Neutrophil (primary cell): ENCODE results near the gene STX12.
"Not testable (repeated sequence)": the region's sequence is repeated elsewhere in the genome, so short reads cannot be mapped to it uniquely, and the experiment has no call there.

Experiments
- H3K27ac ChIP-seq: fragments of 200-600 bp; sonication (generic); 2 replicates; pipeline ENCODE4 v1.5.1; 2016; ENCODE audit warnings: mild to moderate bottlenecking, moderate library complexity
- H3K27me3 ChIP-seq: fragments of 200-600 bp; sonication (generic); 2 replicates; pipeline ENCODE4 v1.6.0; 2016; ENCODE audit warnings: mild to moderate bottlenecking
- H3K36me3 ChIP-seq: fragments of 200-600 bp; sonication (generic); 2 replicates; pipeline ENCODE4 v1.5.1; 2017
- H3K4me1 ChIP-seq, 2 experiments: fragments of 200-600 bp in 1 of 2; sonication (generic) in 1 of 2; 1 replicate in 1 of 2; 2 replicates in 1 of 2; pipeline versions ENCODE4 v1.5.1 to v1.6.1; 2013 to 2016; ENCODE audit warnings: low read depth in 1 of 2, low read length in 1 of 2, mild to moderate bottlenecking in 1 of 2, moderate library complexity in 1 of 2; ENCODE audit not compliant: control insufficient read depth in 1 of 2, insufficient read depth in 1 of 2
- H3K4me3 ChIP-seq, 2 experiments: fragments of 200-600 bp in 1 of 2; sonication (generic) in 1 of 2; 1 replicate in 1 of 2; 2 replicates in 1 of 2; pipeline ENCODE4 v1.5.1; 2013 to 2016; ENCODE audit warnings: low read depth in 1 of 2, low read length in 1 of 2, mild to moderate bottlenecking in 1 of 2, moderate library complexity in 1 of 2
- H3K9me3 ChIP-seq: fragments of 200-600 bp; sonication (generic); 2 replicates; pipeline ENCODE4 v1.5.1; 2016
- TF ChIP-seq, protein P1 (sequence below): fragments of 200-600 bp; sonication (generic); IDR thresholded peaks from 2 replicates; pipeline ENCODE4 v1.5.1; 2016; ENCODE audit warnings: antibody characterized with exemption

Gene STX12

DNA sequence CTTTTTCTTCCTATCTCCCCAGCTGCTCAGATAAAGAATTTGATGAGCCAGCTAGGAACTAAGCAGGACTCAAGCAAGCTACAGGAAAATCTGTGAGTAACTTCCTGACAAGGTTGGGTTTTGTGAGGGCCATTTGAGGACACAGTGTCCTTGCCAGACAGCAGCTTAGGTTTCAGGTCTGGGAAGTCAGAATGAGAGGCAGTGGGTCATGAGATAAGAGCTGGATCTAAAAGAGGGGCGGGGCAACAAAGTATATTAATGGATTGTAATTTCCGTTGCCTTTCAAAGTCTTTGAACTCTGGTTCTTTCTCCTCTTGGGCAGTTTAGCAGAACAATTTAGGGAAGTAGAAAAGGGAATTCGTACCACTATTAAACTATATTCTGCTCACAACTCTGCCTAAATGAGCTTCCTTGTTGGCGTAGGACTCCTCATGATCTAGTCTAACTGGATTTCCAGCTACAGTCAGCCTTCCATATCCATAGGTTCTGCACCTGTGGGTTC, 16.6 kb downstream of the STX12 start:
- Histone ChIP-seq H3K27ac (peak overlapping the region; percentile 77), H3K4me3 (no peak overlapping the region), H3K27me3 (no peaks in the 10 kb centered on the region), H3K36me3 (peaks cover 35% of the 10 kb centered on the region), H3K9me3 (no peaks in the 10 kb centered on the region), H3K4me1 (peaks cover 22 to 23% of the 10 kb centered on the region in 2 experiments)
- TF ChIP-seq, protein P1, sequence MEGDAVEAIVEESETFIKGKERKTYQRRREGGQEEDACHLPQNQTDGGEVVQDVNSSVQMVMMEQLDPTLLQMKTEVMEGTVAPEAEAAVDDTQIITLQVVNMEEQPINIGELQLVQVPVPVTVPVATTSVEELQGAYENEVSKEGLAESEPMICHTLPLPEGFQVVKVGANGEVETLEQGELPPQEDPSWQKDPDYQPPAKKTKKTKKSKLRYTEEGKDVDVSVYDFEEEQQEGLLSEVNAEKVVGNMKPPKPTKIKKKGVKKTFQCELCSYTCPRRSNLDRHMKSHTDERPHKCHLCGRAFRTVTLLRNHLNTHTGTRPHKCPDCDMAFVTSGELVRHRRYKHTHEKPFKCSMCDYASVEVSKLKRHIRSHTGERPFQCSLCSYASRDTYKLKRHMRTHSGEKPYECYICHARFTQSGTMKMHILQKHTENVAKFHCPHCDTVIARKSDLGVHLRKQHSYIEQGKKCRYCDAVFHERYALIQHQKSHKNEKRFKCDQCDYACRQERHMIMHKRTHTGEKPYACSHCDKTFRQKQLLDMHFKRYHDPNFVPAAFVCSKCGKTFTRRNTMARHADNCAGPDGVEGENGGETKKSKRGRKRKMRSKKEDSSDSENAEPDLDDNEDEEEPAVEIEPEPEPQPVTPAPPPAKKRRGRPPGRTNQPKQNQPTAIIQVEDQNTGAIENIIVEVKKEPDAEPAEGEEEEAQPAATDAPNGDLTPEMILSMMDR, result no peak

GRCh38 chr1:27790270-27790669, 17.3 kb downstream of the STX12 start:
- not testable (repeated sequence) for H3K27me3 ChIP-seq, H3K4me3 ChIP-seq, H3K9me3 ChIP-seq
- peaks cover 22 to 23% of the 10 kb centered on the region in 2 experiments for H3K4me1 ChIP-seq
- H3K27ac ChIP-seq, result peak overlapping the region; percentile 77
- peaks cover 42% of the 10 kb centered on the region for H3K36me3 ChIP-seq

- peaks cover 10 to 12% of the 10 kb centered on the region in 2 experiments for H3K4me1 ChIP-seq
- no peaks in the 10 kb centered on the region for H3K27me3 ChIP-seq
- no peak overlapping the region for H3K27ac ChIP-seq
- peaks cover 76% of the 10 kb centered on the region for H3K36me3 ChIP-seq
- no peak overlapping the region for H3K4me3 ChIP-seq
- no peaks in the 10 kb centered on the region for H3K9me3 ChIP-seq
- TF ChIP-seq, protein P1, result no peak
Measured at GRCh38 chr1:27795601-27796000, 22.6 kb downstream of the STX12 start.

GRCh38 chr1:27804791-27805190, 31.8 kb downstream of the STX12 start:
- TF ChIP-seq, protein P1, result no peak
- no peak overlapping the region for H3K4me3 ChIP-seq
- no peak overlapping the region for H3K27ac ChIP-seq
- H3K36me3 ChIP-seq, result peaks cover 76% of the 10 kb centered on the region
- no peaks in the 10 kb centered on the region for H3K27me3 ChIP-seq
- no peaks in the 10 kb centered on the region for H3K9me3 ChIP-seq
- no peaks in the 10 kb centered on the region for H3K4me1 ChIP-seq

DNA sequence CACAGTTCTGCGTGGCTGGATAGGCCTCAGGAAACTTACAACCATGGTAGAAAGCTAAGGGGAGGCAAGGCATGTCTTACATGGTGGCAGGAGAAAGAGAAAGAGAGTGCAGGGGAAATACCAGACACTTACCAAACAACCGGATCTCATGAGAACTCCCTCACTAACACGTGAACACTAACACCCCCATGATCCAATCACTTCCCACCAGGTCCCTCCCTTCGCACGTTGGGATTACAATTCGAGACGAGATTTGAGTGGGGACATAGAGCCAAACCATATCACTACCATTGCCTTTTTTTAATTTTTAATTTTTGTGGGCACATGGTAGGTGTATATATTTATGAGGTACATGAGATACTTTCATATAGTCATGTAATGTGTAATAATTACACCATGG, 33.7 kb downstream of the STX12 start:
- TF ChIP-seq, protein P1, result no peak
- Histone ChIP-seq H3K4me3 (no peak overlapping the region), H3K27me3 (no peaks in the 10 kb centered on the region), H3K36me3 (peaks cover 56% of the 10 kb centered on the region), H3K4me1 (no peaks in the 10 kb centered on the region), H3K9me3 (no peaks in the 10 kb centered on the region), H3K27ac (no peak overlapping the region)

DNA sequence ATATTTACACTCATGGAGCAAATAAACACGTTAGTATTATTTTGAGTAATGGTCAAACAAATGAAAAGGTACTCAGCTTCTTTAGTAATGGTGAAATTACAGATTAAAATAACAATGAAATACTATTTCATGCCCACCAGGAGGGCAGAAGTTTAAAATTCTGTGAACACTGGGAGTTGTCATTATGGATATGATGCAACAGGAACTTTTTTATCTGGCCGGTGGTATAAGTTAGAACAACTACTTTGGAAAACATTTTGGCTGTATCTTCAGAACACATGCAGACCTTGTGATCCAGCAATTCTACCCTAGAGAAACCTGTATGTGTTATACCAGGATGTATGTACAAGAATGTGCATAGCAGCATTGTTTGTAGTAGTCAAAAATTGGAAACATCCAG, 34.4 kb downstream of the STX12 start:
- H3K4me1 ChIP-seq, result no peaks in the 10 kb centered on the region
- TF ChIP-seq, protein P1, result no peak
- no peak overlapping the region for H3K4me3 ChIP-seq
- H3K27ac ChIP-seq, result no peak overlapping the region
- H3K9me3 ChIP-seq, result no peaks in the 10 kb centered on the region
- H3K36me3 ChIP-seq, result peaks cover 56% of the 10 kb centered on the region
- H3K27me3 ChIP-seq, result no peaks in the 10 kb centered on the region

GRCh38 chr1:27808131-27808530, 35.1 kb downstream of the STX12 start:
- H3K4me1 ChIP-seq, H3K27me3 ChIP-seq, H3K9me3 ChIP-seq, H3K27ac ChIP-seq, H3K4me3 ChIP-seq: not testable (repeated sequence)
- H3K36me3 ChIP-seq, result peaks cover 56% of the 10 kb centered on the region
